ENCODE measurements around the gene AK8.
A peak's percentile ranks its signal among the peaks of the same experiment; 100 is the strongest.

Gene AK8

DNA sequence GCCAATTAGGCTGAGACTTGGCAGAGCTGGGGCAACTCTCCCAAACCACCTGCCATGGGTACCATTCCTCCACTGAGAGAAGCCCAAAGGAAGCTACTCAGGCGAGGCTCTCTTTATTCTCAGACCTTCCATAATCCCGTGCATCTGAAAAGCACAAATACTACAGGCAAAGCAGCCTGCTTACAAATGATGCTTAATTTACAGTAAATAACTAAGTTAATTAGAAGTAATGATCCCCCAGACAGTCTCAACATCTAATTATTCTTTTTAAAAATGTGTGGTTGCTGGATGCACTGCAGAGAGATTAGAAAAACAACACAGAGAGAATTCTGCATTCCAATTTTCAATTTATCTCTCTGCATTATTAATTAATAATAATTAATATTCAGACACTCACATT is 53.1 kb downstream of the AK8 start:
- H3K27ac Mint-ChIP-seq = no peak overlapping the region
- H3K9me3 Mint-ChIP-seq = no peaks in the 10 kb centered on the region
- H3K27me3 Mint-ChIP-seq = peaks cover 62 to 63% of the 10 kb centered on the region in 2 donors
- peaks cover 3 to 7% of the 10 kb centered on the region in 2 donors for H3K4me1 Mint-ChIP-seq (ENCODE audit: low read depth in 2 of 2)
- no peak overlapping the region for H3K4me3 Mint-ChIP-seq
- DNase-seq (no peak), ATAC-seq (replicated peaks) (no peak)
- no peaks in the 10 kb centered on the region for H3K36me3 Mint-ChIP-seq (ENCODE audit: insufficient read depth)

DNA sequence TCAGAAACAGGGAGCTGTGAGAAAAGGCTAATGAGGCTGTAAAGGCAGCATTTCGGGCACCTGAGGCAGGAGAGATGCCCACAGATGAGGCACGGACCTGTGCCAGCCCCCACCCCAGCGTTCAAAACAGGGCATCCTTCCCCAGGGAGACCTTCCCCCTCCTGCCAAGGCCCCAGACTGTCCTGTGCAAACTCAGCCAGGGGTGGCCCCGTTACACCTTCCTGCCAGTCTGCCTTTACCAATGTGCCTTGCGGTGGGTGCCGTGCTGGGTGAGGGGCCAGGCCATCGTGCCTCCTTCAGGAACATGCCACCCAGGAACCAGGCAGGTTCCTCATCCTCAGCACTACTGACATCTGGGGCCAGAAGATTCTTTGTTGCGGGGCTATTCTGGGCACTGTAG is 53.9 kb downstream of the AK8 start:
- Mint-ChIP-seq H3K4me1 (ENCODE audit: low read depth in 2 of 2) (peaks cover 3 to 7% of the 10 kb centered on the region in 2 donors), H3K4me3 (peak overlapping the region in 1 of 2 donors; percentile 19), H3K36me3 (ENCODE audit: insufficient read depth) (no peaks in the 10 kb centered on the region), H3K27ac (no peak overlapping the region), H3K27me3 (peaks cover 62 to 68% of the 10 kb centered on the region in 2 donors), H3K9me3 (no peaks in the 10 kb centered on the region)
- ATAC-seq (replicated peaks) (peak; percentile 54), DNase-seq (no peak)

DNA sequence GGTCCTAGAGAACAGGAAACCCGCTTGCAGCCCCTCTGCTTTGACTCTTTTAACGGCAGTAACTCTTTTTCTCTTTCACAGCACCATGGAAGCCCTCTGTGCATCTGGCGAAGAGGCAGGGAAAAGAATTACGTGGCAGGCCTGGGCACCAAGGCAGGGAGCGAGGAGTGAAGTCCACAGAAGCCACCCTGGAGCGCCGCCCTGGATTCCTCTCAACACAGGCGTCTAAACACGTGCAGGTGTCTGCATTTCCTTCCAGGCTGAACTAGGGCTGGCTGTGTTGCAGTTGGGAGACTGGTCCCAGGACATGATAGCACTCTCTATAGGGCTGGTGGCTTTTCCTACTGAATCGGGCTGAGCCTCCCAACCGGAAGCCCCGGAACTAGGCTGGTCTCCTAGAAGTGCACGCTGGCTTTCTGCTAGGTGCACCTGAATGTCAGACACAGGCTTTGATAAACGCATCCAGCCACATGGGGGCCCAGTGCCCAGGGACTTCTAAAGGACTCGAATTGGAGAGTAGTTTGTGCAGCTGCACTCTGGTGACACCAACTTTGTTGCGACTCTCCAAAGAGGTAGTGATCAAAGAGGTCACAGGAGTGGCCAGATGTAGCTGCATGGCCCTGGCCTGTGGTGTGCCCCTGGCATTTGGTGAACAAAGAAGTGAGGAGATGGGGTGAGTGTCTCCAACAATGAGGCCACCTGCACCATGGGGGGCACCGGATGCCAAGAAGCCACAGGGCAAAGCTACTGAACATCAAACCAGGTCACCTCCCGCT is 54.5 kb downstream of the AK8 start:
- Mint-ChIP-seq H3K4me3 (peak overlapping the region in 1 of 2 donors; percentile 19), H3K27ac (no peak overlapping the region), H3K9me3 (no peaks in the 10 kb centered on the region), H3K36me3 (ENCODE audit: insufficient read depth) (no peaks in the 10 kb centered on the region), H3K27me3 (peaks cover 62 to 69% of the 10 kb centered on the region in 2 donors), H3K4me1 (ENCODE audit: low read depth in 2 of 2) (peaks cover 3 to 7% of the 10 kb centered on the region in 2 donors)
- DNase-seq (no peak), ATAC-seq (replicated peaks) (peak; percentile 72)

DNA sequence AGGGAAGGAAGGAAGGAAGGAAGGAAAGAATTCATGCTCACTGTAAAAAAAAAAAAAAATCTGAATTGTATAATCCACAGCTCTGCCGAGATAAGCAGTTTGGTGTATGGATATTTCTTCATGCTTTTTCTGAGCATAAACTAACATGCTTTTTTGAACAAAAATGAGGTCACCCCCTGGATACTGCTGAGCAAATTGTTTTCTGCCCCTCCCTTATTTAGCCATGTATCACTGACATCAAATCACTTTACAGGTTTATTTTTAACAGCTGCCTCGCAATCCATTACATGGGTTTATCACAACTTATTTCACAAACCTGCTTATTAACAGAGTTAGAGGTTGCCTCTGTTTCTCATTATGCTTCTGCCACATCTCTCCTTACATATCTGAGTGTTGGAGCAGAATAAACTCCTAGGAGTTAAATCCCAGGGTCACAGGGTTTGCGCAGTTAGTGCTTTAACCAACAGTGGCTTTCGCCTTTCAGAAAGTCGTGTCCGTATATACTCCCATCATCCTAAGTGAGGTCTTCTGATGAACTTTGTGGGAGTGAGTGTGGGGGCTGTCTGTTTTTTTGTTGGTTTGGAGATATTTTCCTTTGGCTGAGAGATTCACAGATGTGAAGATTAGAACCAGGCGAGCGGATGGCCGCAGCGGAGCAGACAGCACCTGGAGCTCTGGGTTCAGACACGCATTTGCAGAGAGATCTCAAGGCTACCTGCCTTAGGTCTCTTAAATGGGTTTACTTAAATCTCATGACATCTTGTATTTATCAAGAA is 57.7 kb downstream of the AK8 start:
- Mint-ChIP-seq H3K27ac (no peak overlapping the region), H3K36me3 (ENCODE audit: insufficient read depth) (no peaks in the 10 kb centered on the region), H3K4me1 (ENCODE audit: low read depth in 2 of 2) (peaks cover 6% of the 10 kb centered on the region in 2 donors), H3K9me3 (no peaks in the 10 kb centered on the region), H3K4me3 (no peak overlapping the region), H3K27me3 (peaks cover 44 to 73% of the 10 kb centered on the region in 2 donors)
- no peak for ATAC-seq (replicated peaks)
- no peak for DNase-seq

DNA sequence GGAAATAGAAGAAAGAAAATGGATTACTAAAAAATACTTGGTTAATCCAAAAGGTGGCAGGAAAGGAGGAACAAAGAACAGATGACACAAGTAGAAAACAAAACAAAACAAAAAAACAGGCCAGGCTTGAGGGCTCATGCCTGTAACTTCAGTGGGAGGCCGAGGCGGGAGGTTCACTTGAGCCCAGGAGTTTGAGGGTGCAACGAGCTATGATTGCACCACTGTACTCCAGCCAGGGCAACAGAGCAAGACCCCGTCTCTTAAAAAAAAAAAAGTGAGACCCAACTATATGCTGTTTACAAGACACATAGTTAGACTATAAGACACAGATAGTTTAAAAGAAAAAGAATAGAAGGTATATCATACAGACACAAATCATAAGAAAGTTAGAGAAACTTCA is 59.5 kb downstream of the AK8 start:
- ATAC-seq (replicated peaks) (no peak), DNase-seq (no peak)
- Mint-ChIP-seq H3K27ac (no peak overlapping the region), H3K4me3 (no peak overlapping the region), H3K9me3 (no peaks in the 10 kb centered on the region), H3K36me3 (ENCODE audit: insufficient read depth) (no peaks in the 10 kb centered on the region), H3K4me1 (ENCODE audit: low read depth in 2 of 2) (peaks cover 1 to 3% of the 10 kb centered on the region in 2 donors), H3K27me3 (peaks cover 50 to 74% of the 10 kb centered on the region in 2 donors)

DNA sequence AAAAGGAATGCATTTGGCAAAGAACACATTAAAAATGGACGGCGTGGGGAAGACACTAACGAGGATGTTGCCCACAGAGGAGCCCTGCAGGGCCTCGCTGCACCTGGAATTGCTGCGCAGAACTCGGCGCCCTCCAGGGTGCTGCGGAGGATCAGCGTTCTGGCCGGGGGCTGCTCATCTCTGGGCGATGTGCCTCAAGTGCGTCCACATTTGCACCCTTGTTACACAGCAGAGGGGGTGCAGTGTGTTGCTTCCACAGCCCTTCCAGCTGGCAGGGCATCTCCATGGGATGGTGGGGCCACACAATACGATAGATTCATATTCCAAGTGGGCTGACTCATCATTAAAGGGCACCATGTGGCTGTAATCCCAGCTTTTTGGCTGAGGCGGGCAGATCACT is 63.1 kb downstream of the AK8 start:
- Mint-ChIP-seq H3K4me1 (ENCODE audit: low read depth in 2 of 2) (peaks cover 2 to 3% of the 10 kb centered on the region in 2 donors), H3K27ac (no peak overlapping the region), H3K36me3 (ENCODE audit: insufficient read depth) (no peaks in the 10 kb centered on the region), H3K4me3 (no peak overlapping the region), H3K9me3 (no peaks in the 10 kb centered on the region), H3K27me3 (peaks cover 54 to 65% of the 10 kb centered on the region in 2 donors)
- no peak for ATAC-seq (replicated peaks)
- no peak for DNase-seq

DNA sequence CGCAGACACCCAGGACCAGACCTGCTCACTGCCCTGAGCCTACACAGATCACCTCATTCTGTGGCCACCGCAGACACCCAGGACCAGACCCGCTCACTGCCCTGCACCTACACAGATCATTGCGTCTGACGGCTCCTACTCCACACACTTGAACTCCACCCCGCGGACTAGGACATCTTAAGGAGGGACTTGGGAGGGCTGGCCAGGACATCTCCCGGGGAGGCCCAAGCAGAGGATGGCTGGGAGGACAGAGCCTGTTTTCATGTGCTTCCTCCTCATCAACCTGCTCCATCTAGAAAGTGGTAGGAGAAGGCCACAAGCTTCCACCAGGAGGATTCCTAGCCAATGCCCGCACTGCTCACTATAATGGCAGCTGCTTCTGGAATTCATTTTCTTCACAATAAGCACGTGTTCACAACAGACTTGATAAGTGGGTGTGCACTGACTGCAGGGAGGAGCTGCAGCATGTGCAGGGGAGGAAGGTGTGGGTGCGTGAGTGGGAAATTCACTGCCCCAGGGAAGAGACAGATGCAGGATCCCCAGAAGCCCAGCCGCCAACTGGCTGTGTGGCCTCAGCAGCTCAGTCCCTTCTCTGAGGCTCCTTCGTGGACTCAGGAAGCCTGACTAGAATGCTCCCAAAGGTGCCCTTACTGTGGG is 64.8 kb downstream of the AK8 start:
- H3K4me3 Mint-ChIP-seq = no peak overlapping the region
- H3K27ac Mint-ChIP-seq = no peak overlapping the region

DNA sequence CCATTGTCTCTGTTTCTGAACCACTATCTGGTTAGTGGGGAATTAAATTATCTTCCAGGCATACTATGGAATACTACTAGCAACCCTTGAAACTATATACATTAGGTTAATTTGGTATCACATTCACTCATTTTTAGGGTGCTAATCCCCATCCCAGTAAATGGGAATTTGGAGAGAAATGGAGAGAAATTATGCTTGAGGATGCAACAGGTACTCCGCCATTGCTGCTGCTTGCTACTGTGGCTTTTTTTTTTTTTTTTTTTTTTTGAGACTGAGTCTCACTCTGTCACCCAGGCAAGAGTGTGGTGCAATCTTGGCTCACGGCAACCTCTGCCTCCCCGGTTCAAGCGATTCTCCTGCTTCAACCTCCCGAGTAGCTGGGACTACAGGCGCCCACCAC is 66.1 kb downstream of the AK8 start:
- H3K27ac Mint-ChIP-seq = no peak overlapping the region
- no peaks in the 10 kb centered on the region for H3K9me3 Mint-ChIP-seq
- ATAC-seq (replicated peaks) (no peak), DNase-seq (no peak)
- H3K4me1 Mint-ChIP-seq (ENCODE audit: low read depth in 2 of 2) = peaks cover 0 to 4% of the 10 kb centered on the region in 2 donors
- H3K27me3 Mint-ChIP-seq = peaks cover 62 to 82% of the 10 kb centered on the region in 2 donors
- H3K36me3 Mint-ChIP-seq (ENCODE audit: insufficient read depth) = no peaks in the 10 kb centered on the region
- H3K4me3 Mint-ChIP-seq = no peak overlapping the region

More for the DNA sequence above, 64.8 kb downstream of the AK8 start:
- Mint-ChIP-seq H3K36me3 (ENCODE audit: insufficient read depth) (no peaks in the 10 kb centered on the region), H3K9me3 (no peaks in the 10 kb centered on the region), H3K4me1 (ENCODE audit: low read depth in 2 of 2) (peaks cover 3 to 4% of the 10 kb centered on the region in 2 donors), H3K27me3 (peaks cover 64 to 71% of the 10 kb centered on the region in 2 donors)
- ATAC-seq (replicated peaks) (no peak), DNase-seq (no peak)

DNA sequence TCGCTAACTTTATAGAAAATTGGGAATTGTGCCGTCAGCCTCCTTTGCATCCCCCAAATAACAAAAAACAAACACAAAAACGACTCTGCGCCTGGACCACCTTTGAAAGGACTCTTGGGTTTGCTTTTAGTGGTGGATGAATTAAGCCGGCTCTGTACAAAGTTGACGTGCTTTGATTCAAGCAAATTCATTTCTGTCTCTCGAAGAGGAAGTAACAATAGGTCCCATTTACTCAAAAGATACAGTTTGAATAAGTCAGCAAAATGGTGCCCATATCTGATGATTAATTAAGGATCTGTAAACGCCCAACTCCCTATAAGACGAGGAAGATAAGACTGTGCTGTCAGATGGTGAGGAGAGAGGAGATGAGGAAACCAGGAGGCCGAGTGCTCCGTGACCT is 67.8 kb downstream of the AK8 start:
- H3K9me3 Mint-ChIP-seq = no peaks in the 10 kb centered on the region
- DNase-seq (no peak), ATAC-seq (replicated peaks) (no peak)
- H3K27ac Mint-ChIP-seq = no peak overlapping the region
- no peak overlapping the region for H3K4me3 Mint-ChIP-seq
- peaks cover 1 to 5% of the 10 kb centered on the region in 2 donors for H3K4me1 Mint-ChIP-seq (ENCODE audit: low read depth in 2 of 2)
- H3K36me3 Mint-ChIP-seq (ENCODE audit: insufficient read depth) = no peaks in the 10 kb centered on the region
- peaks cover 46 to 75% of the 10 kb centered on the region in 2 donors for H3K27me3 Mint-ChIP-seq

DNA sequence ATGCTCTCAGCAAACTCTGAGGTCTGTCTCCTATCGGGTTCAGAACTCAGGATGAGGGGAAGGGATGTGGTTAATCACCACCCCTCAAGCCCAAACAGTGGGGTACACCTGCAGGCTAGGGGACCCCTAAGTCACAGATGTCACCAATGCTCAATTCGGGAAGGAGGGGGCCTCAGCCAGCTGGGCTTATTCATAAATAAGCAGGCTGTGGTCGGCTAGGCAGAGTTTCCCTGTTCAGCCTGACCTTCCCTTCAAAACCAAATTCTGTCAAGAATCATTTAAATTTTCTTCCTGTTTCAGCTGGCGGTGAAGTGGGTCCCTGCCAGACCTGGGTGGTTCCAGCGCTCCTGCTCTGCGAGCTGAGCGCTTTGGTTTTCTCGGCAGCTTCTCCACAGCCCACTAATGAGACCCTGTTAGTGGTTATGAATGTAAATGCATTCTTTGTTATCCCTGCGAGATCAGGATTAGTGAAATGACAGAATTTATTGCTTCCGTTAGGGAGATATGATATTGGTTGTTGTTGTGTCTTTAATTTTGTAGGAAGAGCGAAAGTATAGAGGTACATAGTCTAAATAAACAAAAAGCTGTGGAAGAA is 68.3 kb downstream of the AK8 start:
- DNase-seq (no peak), ATAC-seq (replicated peaks) (no peak)
- Mint-ChIP-seq H3K27ac (no peak overlapping the region), H3K4me3 (no peak overlapping the region), H3K36me3 (ENCODE audit: insufficient read depth) (no peaks in the 10 kb centered on the region), H3K27me3 (peaks cover 42 to 70% of the 10 kb centered on the region in 2 donors), H3K9me3 (no peaks in the 10 kb centered on the region), H3K4me1 (ENCODE audit: low read depth in 2 of 2) (peaks cover 7 to 10% of the 10 kb centered on the region in 2 donors)

DNA sequence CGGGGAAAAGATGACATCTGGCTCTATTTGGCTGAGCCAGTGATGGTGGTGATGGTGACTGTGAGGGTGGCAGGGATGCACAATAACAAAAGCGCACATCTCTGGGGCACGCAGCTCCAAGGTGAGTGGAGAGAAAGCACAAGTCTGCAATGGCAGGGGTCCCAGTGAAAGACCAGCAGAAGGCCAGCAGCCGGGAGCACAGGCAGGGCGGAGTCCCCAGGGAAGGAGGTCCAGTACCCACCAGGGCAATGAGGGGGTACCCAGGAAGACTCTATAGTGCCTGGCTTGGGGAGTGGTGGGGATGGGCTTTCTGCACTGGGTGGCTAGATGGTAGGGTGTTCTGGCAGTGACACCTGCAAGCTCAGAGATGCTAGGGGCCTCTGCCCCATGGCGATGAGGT is 69.4 kb downstream of the AK8 start:
- Mint-ChIP-seq H3K36me3 (ENCODE audit: insufficient read depth) (no peaks in the 10 kb centered on the region), H3K4me3 (no peak overlapping the region), H3K27me3 (peaks cover 40 to 63% of the 10 kb centered on the region in 2 donors), H3K4me1 (ENCODE audit: low read depth in 2 of 2) (peaks cover 15 to 17% of the 10 kb centered on the region in 2 donors), H3K9me3 (no peaks in the 10 kb centered on the region), H3K27ac (no peak overlapping the region)
- DNase-seq = no peak
- ATAC-seq (replicated peaks) = no peak

DNA sequence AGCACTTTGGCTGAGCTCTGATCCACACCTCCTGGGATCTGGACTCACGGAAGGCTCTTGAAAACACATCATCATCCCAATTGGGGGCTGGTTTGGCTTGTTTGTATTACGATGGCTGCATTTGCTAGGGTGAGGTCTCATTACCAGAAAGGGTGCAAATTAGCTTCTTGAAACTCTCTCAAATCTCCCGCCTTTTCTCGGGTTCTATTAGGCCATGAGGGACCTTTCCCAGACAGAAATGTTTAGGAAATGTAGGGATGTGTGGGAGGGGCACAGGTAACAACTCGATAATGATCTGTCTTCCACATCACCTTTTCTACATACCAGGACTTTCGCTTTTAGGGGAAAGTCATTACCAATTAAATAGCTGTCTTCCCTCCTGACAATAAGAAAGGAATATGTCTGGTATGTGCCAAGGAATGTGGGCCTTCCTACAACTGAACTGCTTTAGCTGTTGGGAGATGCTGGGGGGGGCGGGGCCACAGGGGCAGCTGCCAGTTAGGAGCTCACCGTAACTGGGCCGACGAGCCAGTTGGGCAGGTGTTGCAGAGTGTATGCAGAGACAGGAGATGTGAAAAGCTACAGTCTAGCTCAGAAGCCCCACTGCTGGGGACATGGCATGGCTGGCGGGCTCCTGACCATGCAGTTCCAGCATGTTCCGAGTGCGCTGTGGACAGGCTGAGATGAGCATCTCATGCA is 71.2 kb downstream of the AK8 start:
- no peak for DNase-seq
- Mint-ChIP-seq H3K36me3 (ENCODE audit: insufficient read depth) (no peaks in the 10 kb centered on the region), H3K27ac (no peak overlapping the region), H3K27me3 (peaks cover 33 to 63% of the 10 kb centered on the region in 2 donors), H3K4me1 (ENCODE audit: low read depth in 2 of 2) (peaks cover 15 to 19% of the 10 kb centered on the region in 2 donors), H3K4me3 (no peak overlapping the region), H3K9me3 (no peaks in the 10 kb centered on the region)
- ATAC-seq (replicated peaks) = no peak

DNA sequence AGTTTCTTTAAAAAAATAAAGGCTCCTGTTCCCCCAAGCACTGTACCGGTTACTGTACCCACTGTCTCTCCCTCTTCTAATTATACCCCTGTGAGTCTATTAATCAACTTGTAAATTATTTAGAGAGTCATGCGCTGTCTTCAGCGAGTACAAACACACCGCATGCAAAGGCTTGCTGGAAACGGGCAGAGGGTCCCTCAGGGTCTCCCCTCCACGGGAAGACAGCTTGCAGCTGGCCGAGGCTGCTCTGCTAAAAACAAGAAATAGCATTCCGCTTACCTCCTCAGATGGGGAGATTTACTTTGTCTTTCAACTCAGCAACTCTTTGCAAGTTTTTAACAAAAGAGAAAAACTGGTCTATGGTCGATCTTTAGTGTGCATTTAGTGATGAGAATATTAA is 71.8 kb downstream of the AK8 start:
- ATAC-seq (replicated peaks) = no peak
- peaks cover 15 to 19% of the 10 kb centered on the region in 2 donors for H3K4me1 Mint-ChIP-seq (ENCODE audit: low read depth in 2 of 2)
- DNase-seq = no peak
- H3K27ac Mint-ChIP-seq = no peak overlapping the region
- peaks cover 33 to 60% of the 10 kb centered on the region in 2 donors for H3K27me3 Mint-ChIP-seq
- no peaks in the 10 kb centered on the region for H3K36me3 Mint-ChIP-seq (ENCODE audit: insufficient read depth)
- no peaks in the 10 kb centered on the region for H3K9me3 Mint-ChIP-seq
- H3K4me3 Mint-ChIP-seq = no peak overlapping the region

All from effector memory CD8-positive, alpha-beta T cell (primary cell).